T-helper 2 cell treated with Interferon-gamma antibody and Interleukin-4, amounts not matched to agents 5 μg/mL and 100 μg/mL, for 36 hours (primary cell): ENCODE results near the gene SMC1A.
A peak's percentile ranks its signal among the peaks of the same experiment; 100 is the strongest.
"Not testable (repeated sequence)": the region's sequence is repeated elsewhere in the genome, so short reads cannot be mapped to it uniquely, and the experiment has no call there.

Experiments used
- DNase-seq: peaks from one replicate; pipeline ENCODE4 v3.0.0; 2021; ENCODE audit warnings: low spot score
- H3K27ac Mint-ChIP-seq: one replicate; pipeline ENCODE4 v1.8.0; 2021; ENCODE audit warnings: mild to moderate bottlenecking, mixed read lengths
- H3K27me3 Mint-ChIP-seq: one replicate; pipeline ENCODE4 v1.8.0; 2021; ENCODE audit warnings: low read depth, mixed read lengths
- H3K36me3 Mint-ChIP-seq: one replicate; pipeline ENCODE4 v1.8.0; 2021; ENCODE audit warnings: low read depth, mixed read lengths
- H3K4me1 Mint-ChIP-seq: one replicate; pipeline ENCODE4 v1.8.0; 2021; ENCODE audit warnings: low read depth, mixed read lengths
- H3K4me3 Mint-ChIP-seq: one replicate; pipeline ENCODE4 v1.8.0; 2022; ENCODE audit warnings: mild to moderate bottlenecking, moderate library complexity, mixed read lengths
- H3K9me3 Mint-ChIP-seq: one replicate; pipeline ENCODE4 v1.8.0; 2021; ENCODE audit warnings: mixed read lengths

SMC1A gene

GRCh38 chrX:53438174-53438831 lies 15.8 kb upstream of the SMC1A start:
- Mint-ChIP-seq H3K27me3 (no peaks in the 10 kb centered on the region), H3K4me3 (peak overlapping the region; percentile 33), H3K4me1 (peaks cover 47% of the 10 kb centered on the region), H3K9me3 (no peaks in the 10 kb centered on the region), H3K36me3 (peaks cover 2% of the 10 kb centered on the region), H3K27ac (peak overlapping the region; percentile 70)
- DNase-seq, result no peak

- DNase-seq, result no peak
- Mint-ChIP-seq H3K27ac (no peak overlapping the region), H3K4me1 (peaks cover 46% of the 10 kb centered on the region), H3K27me3 (no peaks in the 10 kb centered on the region), H3K36me3 (peaks cover 2% of the 10 kb centered on the region), H3K9me3 (no peaks in the 10 kb centered on the region), H3K4me3 (no peak overlapping the region)
These were observed 14.8 kb upstream of the SMC1A start for GRCh38 chrX:53437206-53437605.

- DNase-seq, result peak; percentile 43
- H3K27me3 Mint-ChIP-seq, result no peaks in the 10 kb centered on the region
- H3K4me3 Mint-ChIP-seq, result no peak overlapping the region
- no peaks in the 10 kb centered on the region for H3K9me3 Mint-ChIP-seq
- H3K36me3 Mint-ChIP-seq, result peaks cover 6% of the 10 kb centered on the region
- H3K4me1 Mint-ChIP-seq, result peaks cover 38% of the 10 kb centered on the region
- no peak overlapping the region for H3K27ac Mint-ChIP-seq
These were observed 13.5 kb upstream of the SMC1A start for GRCh38 chrX:53435997-53436396.

GRCh38 chrX:53433651-53434639 lies 11.5 kb upstream of the SMC1A start, which contains the start of gene HSD17B10:
Gene HSD17B10 (minus strand): TSS chrX:53434370. CDS start chrX:53434345, 25 bp downstream.
- H3K27me3 Mint-ChIP-seq, result no peaks in the 10 kb centered on the region
- peak; percentile 85 for DNase-seq
- H3K4me1 Mint-ChIP-seq, result peaks cover 30% of the 10 kb centered on the region
- peaks cover 17% of the 10 kb centered on the region for H3K36me3 Mint-ChIP-seq
- no peaks in the 10 kb centered on the region for H3K9me3 Mint-ChIP-seq
- H3K4me3 Mint-ChIP-seq, result peak within 1 kb of the TSS; percentile 98
- H3K27ac Mint-ChIP-seq, result peak within 1 kb of the TSS; percentile 90

GRCh38 chrX:53430231-53430630 lies 7.8 kb upstream of the SMC1A start:
- Mint-ChIP-seq H3K36me3 (peaks cover 17% of the 10 kb centered on the region), H3K4me3 (no peak overlapping the region), H3K9me3 (no peaks in the 10 kb centered on the region), H3K27me3 (no peaks in the 10 kb centered on the region), H3K4me1 (peaks cover 8% of the 10 kb centered on the region), H3K27ac (no peak overlapping the region)
- no peak for DNase-seq

- Mint-ChIP-seq H3K4me1 (peaks cover 3% of the 10 kb centered on the region), H3K27ac (no peak overlapping the region), H3K4me3 (no peak overlapping the region), H3K27me3 (no peaks in the 10 kb centered on the region), H3K36me3 (peaks cover 17% of the 10 kb centered on the region), H3K9me3 (no peaks in the 10 kb centered on the region)
- no peak for DNase-seq
These were observed 7.3 kb upstream of the SMC1A start for GRCh38 chrX:53429755-53430154.

GRCh38 chrX:53422861-53423306 lies 430 bp upstream of the SMC1A start, which contains the start of gene RIBC1:
Gene RIBC1 (plus strand): TSS chrX:53422873. CDS start chrX:53426277, 3,404 bp downstream.
- Mint-ChIP-seq H3K4me1 (peaks cover 19% of the 10 kb centered on the region), H3K4me3 (peak within 1 kb of the TSS; percentile 87), H3K27ac (peak within 1 kb of the TSS; percentile 97), H3K27me3 (no peaks in the 10 kb centered on the region), H3K36me3 (peaks cover 14% of the 10 kb centered on the region), H3K9me3 (no peaks in the 10 kb centered on the region)
- DNase-seq, result no peak

GRCh38 chrX:53421772-53422085 lies 725 bp downstream of the SMC1A start:
- DNase-seq, result no peak
- H3K36me3 Mint-ChIP-seq, result peaks cover 18% of the 10 kb centered on the region
- H3K4me1 Mint-ChIP-seq, result peaks cover 22% of the 10 kb centered on the region
- H3K4me3 Mint-ChIP-seq, result peak overlapping the region; percentile 87
- no peaks in the 10 kb centered on the region for H3K9me3 Mint-ChIP-seq
- peak overlapping the region; percentile 97 for H3K27ac Mint-ChIP-seq
- no peaks in the 10 kb centered on the region for H3K27me3 Mint-ChIP-seq

GRCh38 chrX:53421125-53421524 lies 1.3 kb downstream of the SMC1A start:
- DNase-seq, result no peak
- peak overlapping the region; percentile 97 for H3K27ac Mint-ChIP-seq
- H3K36me3 Mint-ChIP-seq, result peaks cover 18% of the 10 kb centered on the region
- peak overlapping the region; percentile 87 for H3K4me3 Mint-ChIP-seq
- no peaks in the 10 kb centered on the region for H3K27me3 Mint-ChIP-seq
- no peaks in the 10 kb centered on the region for H3K9me3 Mint-ChIP-seq
- peaks cover 22% of the 10 kb centered on the region for H3K4me1 Mint-ChIP-seq

GRCh38 chrX:53420351-53420750 lies 2.1 kb downstream of the SMC1A start:
- Mint-ChIP-seq H3K36me3 (peaks cover 18% of the 10 kb centered on the region), H3K4me1 (peaks cover 22% of the 10 kb centered on the region), H3K27ac (peak overlapping the region; percentile 62), H3K4me3 (peak overlapping the region; percentile 87)
- not testable (repeated sequence) for H3K27me3 Mint-ChIP-seq, DNase-seq, H3K9me3 Mint-ChIP-seq

GRCh38 chrX:53412446-53412845 lies 10.0 kb downstream of the SMC1A start:
- Mint-ChIP-seq H3K4me1 (peaks cover under 1% of the 10 kb centered on the region), H3K27ac (no peak overlapping the region), H3K9me3 (no peaks in the 10 kb centered on the region), H3K4me3 (no peak overlapping the region), H3K36me3 (peaks cover 39% of the 10 kb centered on the region), H3K27me3 (no peaks in the 10 kb centered on the region)
- DNase-seq, result no peak

- H3K4me1 Mint-ChIP-seq, result no peaks in the 10 kb centered on the region
- peaks cover 45% of the 10 kb centered on the region for H3K36me3 Mint-ChIP-seq
- peak overlapping the region; percentile 13 for H3K27ac Mint-ChIP-seq
- H3K4me3 Mint-ChIP-seq, result no peak overlapping the region
- no peaks in the 10 kb centered on the region for H3K27me3 Mint-ChIP-seq
- DNase-seq, result no peak
- no peaks in the 10 kb centered on the region for H3K9me3 Mint-ChIP-seq
These were observed 18.9 kb downstream of the SMC1A start for GRCh38 chrX:53403535-53403934.

- no peaks in the 10 kb centered on the region for H3K9me3 Mint-ChIP-seq
- peaks cover 40% of the 10 kb centered on the region for H3K36me3 Mint-ChIP-seq
- DNase-seq, result no peak
- H3K4me3 Mint-ChIP-seq, result no peak overlapping the region
- H3K27ac Mint-ChIP-seq, result no peak overlapping the region
- H3K4me1 Mint-ChIP-seq, result no peaks in the 10 kb centered on the region
- no peaks in the 10 kb centered on the region for H3K27me3 Mint-ChIP-seq
These were observed 24.2 kb downstream of the SMC1A start for GRCh38 chrX:53398216-53398615.
